Forelimb muscle (tissue), 1 donor: ENCODE measurements around the gene OXTR. TPM values are rescaled to one million over a fixed set of nuclear protein-coding genes. Genes with fewer than 3 reads are reported as not detected.

Source experiments
- DNase-seq: peaks from one replicate; pipeline ENCODE4 v3.0.0-alpha.2; 2013; ENCODE audit warnings: low read depth
- polyA plus RNA-seq: library from polyadenylated mRNA; unstranded; fragments of 120-200 nt; gene quantifications from one replicate; pipeline ENCODE4 v1.2.1, GENCODE V29; 2013; ENCODE audit not compliant: insufficient read length

OXTR gene
- polyA plus RNA-seq: 9.4 TPM

DNA sequence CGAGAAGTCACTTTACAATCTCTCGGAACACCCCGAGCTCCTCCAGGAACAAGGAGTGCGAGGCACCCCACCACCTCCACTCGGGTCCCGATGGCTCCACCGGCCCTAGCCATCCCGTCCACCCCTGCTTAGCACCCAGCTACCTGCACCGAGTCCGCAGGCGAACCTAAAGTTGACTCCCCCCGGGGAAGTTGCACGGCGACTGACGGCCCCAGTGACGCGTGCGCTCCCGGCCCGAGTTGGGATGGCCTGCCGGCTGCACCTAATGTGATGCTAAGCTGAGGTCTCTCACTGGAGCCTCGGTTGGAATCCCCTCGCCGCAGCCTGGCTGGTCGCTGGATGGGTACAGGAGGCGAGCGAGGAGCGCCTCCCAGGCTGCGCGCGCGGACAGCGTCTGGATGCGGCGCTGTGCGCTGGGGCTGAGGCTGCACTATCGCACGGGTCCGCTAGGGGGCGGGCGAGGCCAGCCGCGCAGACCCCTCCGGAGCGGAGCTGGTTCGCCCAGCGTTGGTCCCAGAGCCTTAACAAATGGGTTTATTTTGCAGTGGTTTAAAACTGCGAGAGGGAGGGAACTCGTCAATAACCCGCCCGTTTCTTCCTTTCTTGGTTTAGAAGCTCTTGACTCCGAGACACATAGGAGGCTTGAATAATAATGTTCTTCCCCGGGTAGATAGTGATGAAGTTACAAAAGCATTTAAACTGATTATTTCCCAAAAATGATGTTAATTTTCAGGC is at the start of gene OXTR:
Gene OXTR (minus strand): TSS at position 526 of the 735 bp plus-strand sequence. CDS start 1,426 bp downstream, outside the sequence.
- peak; percentile 11 for DNase-seq

DNA sequence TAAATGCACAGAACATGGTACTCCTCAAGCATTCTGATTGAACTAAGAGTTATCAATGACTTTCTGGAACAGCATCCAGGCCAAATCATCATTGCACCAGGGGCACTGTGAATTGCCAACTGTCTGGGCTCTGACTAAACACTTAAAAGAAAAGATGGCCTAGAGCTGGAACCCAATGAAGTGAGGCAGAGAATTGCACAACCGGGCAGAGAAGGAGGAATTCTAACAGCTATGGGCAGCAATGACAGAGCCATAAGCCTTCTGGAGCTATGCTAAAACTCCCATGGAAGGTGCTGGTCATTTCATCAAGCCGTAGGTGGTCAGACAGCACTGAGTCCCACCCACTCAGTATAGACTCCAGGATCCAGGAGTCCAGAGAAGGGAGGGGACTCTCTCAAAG is 48.1 kb upstream of the OXTR start:
- DNase-seq: no peak

DNA sequence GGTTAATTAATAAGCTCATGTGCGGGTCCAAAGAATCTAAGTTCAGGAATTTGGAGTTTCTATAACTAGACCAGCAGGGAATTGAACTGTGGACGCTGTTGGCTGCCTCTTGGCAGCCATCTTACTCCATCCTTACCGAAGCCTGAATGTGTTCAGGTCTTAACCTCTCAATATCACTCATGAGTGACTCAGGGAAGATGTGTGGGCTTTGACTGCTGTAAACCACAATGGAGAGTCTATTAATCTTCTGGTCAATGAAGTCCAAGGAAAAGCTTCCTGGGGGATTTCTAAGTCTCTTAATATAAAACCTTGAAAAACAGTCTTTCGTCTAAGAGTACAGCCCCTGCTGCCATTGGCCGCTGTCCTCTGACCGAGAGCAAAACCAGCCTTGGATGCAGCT is 46.7 kb upstream of the OXTR start:
- no peak for DNase-seq

DNA sequence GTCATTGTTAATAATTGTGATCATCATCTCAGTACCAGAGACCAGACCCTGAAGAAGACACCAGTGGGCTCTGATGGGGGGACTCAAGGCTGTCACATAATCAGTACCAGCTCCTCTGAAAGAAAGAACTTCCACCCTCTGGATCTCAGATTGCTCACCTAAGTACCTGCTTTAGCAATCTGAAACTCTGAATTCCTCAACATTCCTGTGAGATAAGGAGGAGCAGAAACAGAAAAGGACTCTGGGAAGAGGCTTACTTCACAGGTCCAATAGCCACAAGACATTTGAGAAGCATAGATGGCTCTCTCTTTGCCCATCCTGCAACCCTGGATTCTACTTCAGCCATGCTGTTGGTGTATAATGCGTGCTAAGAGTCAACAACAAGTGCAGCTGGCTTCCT is 44.0 kb upstream of the OXTR start:
- DNase-seq: no peak

DNA sequence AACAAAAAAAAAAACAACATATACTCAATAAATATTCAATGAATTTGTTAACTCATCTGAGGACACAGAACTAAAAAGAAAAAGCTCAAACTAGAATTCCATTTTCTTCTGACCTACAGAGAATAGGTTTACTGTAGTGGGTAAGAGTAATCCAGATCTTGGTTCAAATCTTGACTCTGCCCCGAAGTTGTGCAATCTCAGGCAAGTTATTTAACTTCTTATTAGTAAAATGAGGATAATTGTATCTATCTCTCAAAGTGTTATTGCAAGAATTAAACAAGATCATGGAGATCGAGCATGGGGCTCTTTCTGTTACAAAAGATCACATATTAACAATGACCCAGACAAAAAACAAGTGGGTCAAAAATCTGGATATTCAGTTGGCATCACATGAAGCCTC is 41.1 kb upstream of the OXTR start:
- DNase-seq: no peak

DNA sequence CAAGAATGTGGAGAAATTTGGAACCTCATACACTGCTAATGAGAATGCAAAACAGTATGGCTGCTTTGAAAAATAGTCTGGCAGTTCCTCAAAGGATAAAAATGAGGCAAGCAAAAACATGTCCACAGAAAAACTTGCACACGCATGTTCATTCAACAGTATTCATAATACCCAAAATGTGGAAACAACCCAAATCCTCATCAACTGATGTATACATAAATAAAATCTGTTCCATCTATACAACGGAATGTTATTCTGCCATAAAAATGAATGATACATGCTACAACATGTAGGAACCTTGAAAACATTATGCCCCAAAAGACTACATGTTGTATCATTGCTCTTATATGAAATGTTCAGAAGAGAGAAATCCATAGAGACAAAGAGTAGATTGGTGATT is 36.4 kb upstream of the OXTR start:
- no peak for DNase-seq

DNA sequence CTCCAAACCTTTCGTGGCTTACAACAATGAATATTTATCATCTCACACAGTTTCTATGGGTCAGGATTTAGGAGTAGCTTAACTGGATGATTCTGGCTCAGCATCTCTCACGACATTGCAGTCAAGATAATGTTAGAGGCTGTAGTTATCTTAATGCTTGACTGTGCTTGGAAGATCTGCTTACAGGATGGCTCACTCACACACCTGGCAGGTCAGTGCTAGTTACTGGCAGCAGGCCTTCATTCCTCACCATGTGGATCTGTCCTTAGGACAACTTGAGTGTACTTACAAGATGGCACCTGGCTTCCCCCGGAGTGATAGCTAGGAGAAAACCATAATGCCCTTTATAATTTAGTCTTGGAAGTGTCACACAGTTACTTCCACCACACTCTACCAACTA is 32.8 kb upstream of the OXTR start:
- no peak for DNase-seq

DNA sequence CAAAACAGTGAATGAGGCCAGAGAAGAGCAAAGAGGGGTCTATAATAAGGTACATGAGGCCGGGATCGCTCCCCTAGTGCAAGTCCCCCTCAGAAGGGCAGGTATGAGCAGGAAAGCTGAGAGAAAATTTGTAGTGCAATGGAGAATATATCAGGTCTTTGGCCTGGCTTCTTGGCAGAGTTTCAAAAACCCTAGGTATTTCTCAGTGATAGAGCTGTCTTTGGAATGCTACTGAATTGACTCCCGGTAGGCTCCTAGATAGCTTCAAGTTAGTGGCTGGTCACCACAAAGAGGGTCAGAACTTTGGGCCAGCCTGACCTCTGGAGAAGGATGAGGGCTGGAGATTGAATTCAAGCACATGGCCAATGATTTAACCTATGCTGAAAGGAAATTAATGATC is 30.6 kb upstream of the OXTR start:
- DNase-seq: no peak

DNA sequence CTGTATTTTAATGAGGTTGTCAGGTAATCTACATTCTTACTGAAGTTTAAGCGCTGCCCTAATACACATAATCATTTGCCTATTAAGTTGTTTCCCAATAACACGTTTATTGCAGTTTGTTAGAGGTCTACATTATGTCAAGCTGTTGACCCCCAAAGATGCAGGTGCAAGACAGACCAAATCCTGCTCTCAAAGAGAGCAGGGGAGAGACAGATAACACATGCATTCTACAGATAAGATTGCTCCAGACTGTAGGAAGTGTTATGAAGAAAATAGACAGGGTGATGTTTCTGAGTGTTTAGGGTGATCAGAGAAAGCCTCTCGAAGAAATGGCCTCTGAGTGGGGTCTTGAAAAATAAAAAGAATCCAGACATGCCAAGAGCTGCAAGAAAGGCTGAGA is 24.8 kb upstream of the OXTR start:
- no peak for DNase-seq

DNA sequence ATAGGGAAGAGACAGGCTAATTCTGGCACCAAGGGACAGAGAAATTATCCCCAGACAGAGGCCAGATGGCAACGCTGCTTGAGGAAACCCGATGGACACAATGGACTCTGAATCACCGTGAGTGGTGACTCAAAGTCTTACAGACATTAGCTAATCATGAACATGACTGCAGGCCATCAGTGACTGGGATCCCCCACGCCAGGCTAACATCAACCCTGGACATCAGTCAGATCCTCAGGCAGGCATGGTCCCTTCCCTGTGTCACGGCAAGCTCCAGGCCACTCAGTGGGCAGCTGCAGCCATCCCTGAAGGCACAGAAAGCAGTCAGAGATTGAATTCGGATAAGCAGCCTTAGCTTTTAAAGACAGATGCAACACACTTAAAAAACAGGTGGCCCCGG is 23.8 kb upstream of the OXTR start:
- DNase-seq: no peak

DNA sequence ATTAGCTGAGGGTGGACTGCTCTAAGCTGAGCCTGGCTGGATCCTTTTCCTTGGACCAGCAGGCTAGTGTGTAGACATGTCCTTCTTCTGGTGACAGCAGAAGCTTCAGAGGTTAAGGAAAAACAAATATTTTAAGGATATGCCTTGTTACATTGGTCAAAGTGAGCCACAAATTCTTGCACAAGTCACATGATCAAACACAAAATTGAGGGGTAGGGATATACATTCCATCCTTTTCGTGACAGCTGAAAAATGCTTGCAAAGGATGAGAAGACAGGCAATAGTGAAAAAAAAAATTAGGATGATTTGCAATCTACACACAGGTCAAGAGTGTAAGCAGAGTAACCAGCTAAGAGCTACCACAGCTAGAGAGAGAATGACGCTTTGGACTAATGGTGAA is 21.1 kb upstream of the OXTR start:
- no peak for DNase-seq

DNA sequence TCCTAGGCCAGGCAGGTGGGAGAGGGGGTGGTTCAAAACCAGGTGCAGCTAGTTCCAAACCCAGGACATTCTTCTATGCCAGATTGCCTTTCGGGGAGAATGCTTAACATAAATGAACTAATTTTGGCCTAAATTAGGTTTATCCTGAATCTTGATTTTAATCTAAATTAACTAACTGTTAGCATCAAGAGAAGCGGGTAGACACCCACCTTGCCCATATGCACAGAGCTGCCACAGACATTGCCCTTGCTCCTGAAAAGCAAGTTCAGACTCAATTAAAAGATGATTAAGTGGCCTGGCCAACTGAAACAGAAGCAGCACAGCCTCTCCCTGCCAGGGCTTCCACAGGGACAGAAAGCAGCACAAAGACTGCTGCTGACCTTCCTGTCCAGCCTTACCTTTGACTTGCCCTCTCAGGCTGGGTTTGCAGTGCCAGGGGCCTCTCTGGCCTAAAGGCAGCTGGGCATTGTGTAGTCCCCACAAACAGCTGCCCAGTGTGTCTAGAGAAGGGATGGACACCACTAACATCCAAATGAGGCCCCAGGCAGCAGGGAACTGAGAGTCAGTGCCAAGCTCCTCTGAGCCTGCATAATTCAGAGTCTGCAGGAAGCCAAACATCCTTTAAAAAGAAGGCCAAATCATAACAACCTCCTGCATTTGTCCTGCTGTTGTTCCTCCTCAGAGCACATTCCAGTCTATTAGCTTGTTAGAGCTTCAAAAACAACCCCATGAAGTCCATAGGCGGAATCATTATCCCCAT is 15.4 kb upstream of the OXTR start:
- DNase-seq: no peak

DNA sequence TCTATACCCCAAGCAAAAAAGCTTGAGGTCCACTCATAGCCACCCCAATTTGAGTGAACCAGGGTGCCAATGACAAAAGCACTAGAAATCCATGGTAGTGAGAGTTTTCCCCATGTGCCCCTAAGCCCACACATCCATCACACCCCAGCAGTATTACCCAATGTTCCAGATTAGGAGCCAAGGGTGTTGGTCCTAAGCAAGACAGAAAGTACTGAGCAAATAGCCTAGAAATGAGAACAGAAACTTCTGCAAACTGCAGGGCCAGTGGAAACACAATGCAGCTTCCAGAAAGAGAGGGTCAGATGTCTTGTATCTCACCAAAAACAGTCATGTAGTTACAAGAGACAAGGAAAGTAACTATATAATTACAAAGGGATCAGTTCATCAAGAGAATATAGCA is 10.9 kb upstream of the OXTR start:
- DNase-seq: no peak

DNA sequence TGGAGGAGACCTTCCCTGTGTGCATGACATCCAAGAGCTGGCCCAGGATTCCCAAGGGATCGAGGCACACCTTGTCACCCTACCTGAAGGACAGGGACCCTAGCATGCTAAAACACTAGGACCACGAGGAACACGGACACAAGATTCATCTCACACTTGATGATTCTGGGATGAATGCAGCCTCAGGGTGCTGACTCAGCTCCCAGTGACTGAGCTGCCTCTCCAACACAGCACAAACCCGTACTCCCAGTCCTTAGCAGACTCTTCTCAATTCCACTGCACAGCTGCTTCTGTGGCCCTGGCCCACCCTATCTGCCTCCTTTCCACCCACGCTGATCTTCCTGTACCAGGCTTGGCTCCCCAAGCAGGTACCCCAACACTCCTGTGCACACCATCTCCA is 9.1 kb upstream of the OXTR start:
- DNase-seq: no peak

DNA sequence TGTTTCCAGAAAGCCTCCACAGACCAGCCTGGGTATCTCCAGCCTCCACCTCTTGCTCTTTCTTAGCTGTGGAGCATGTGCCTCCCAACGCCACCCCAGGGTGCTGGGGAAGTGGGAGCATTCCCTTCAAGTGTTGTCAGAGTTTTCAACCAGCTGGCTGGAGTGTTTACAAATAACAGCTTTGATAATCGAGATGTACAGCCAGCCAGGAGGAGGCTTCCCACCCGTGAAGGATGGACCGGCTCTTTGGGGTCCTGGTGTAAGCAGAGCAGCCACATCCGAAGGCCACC is 8.5 kb upstream of the OXTR start:
- DNase-seq: no peak

DNA sequence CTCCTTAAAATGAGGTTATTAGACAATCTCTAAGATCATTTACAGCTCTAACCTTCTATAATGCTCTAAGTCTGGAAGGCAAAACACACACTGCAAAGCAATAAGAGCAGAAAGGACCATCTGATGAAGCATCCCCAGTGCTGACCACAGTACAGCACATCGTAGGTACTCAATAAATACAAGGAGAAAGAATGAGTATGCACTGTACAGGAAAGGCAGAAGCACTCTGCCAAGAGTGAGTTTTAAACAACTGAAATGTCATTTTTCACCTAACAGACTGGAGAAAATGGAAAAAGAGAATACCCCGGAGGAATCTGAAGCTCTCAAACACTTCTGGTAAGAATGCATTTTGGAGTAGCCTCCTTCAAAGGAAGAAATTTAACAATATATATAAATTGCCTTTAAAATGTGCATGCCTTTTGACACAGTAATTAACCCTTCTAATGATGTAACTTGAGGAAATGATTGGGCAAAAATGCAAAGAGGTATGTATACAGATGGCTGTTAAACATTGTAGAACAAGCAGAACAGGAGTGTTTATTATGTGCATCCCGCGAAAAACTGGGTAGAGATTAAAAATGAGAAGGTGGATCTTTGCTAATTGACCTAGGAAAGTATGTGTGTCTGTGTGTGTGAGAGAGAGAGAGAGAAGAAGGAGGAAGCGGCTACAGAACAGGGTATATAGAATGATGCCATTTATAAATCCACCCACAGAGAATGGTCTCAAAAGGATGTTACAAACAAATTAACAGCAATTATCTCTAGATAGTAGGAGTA is 8.0 kb upstream of the OXTR start:
- no peak for DNase-seq

DNA sequence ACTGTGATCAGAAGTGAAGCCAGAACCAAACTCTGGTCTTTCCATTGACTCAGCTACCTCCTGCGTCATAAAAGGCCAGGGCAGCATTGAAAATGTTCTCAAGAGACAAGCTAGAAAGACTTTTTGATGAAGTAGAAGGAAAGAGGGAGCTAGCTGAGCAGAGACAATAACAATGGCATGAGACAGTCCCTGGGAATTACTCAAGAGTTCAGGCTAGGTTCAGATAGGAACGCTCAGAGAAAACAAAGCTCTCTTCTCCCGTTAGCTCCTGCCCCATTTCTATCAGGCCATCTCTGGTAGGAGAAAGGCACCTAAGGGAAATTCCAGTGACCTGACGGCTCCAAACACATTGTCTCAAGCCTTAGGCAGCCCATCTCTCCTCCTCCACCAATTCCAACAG is 7.0 kb upstream of the OXTR start:
- no peak for DNase-seq

DNA sequence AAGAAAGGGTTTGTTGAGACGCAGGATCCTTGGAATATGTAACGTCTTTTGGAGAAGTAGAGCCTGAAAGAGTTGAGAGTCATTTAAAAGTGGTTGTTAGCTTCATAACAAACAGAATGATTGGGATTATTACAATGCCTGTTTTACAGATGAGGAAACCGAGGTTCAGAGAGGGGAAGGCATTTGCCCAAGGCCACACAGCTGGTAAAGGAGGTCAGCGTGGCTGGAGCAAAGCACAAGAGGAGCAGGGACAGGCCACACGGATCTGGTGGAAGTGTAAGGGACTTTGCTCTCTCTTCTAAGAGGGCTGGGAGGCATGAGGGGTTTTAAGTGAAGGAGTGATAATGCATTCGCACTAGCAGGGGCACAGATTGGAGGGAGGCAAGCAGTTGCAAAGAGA is 6.2 kb upstream of the OXTR start:
- no peak for DNase-seq

DNA sequence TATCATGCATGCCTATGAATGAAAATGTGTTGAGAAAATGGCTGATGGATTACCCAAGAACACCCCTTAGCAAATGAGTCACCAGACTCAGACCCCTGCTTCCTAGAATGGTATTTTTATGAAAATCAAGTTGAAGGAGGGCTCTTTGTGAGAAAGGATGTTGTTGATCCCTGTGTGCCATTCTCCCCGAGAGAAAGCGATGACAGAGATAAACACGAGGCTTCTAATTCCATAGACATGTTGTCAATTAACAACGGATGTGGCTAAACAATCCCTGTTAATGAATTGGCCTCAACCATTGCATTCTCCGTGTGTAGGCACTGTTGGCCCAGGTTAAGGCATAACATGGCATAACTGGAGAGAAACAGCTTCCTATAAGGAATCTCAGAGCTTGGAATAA is 5.8 kb upstream of the OXTR start:
- no peak for DNase-seq

DNA sequence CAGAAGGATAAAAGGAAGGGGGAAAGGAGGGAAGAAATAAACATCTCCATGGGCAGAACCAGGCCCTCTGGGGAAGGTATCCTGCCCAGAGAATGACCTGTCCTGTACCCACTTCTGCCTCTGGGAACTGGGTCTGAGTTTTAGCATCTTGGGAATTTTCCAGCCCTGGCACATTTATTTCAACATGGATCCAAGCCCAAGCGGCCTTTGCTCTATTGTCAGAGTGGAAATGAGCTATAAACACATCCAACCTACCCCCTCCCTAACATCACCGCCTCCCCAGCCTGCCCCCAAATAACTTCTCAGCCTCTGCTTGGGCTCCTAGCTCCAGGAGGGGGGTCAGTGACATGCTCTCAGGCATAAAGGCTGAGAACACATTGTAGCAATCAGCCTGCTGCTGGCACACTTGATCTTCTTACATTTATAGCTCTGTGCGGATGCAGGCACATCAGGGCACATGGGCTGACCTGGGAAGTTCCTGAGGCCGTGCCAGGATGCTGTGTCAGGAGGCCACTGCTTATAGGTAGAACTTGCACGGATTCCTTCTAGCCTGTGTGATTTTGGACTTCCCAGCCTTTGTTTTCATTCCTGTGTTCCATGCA is 4.6 kb upstream of the OXTR start:
- DNase-seq: no peak

DNA sequence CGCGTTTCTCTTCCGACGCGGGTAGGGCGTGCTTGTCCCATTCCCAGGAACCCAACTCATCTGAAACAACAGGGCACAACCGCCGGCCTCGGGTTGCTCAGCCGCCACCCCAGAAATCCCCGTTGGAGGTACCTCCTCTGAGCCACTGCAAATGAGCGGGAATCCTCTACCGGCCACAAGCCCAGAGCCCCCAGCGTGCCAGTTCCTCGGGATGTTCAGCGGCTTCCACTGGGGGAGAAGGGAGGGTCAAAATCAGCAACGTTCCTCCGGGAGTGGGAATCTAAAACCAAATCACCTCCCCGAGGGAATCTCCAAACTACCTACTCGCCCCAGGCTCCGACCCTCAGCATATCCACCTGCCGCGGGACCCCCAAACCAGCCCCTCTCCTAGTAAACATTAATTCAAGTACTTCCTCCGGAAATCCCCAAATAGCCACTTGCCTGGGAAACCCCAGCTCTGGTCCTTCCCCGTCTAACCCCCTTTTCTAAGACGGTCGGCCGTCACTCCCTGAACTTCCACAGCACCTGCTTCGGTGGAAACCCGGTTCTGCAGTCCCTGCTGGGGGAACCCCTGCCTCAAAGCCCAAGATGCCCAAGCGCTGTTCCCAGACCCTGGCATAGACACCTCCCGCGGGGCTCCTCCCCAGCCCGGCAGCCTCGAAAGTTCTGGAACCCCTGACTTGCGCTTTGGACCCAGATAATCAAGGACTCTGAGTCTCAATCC is 887 bp downstream of the OXTR start:
- DNase-seq: no peak
